Fibroblast of skin of left quadriceps (primary cell): ENCODE data around the gene JAML.
"Not testable (repeated sequence)": the region's sequence is repeated elsewhere in the genome, so short reads cannot be mapped to it uniquely, and the experiment has no call there.

Experiments used
- DNase-seq, 2 experiments: peaks; one replicate each; pipeline ENCODE4 v3.0.0-alpha.2; 2013; ENCODE audit warnings: low read depth in 2 of 2

JAML gene

DNA sequence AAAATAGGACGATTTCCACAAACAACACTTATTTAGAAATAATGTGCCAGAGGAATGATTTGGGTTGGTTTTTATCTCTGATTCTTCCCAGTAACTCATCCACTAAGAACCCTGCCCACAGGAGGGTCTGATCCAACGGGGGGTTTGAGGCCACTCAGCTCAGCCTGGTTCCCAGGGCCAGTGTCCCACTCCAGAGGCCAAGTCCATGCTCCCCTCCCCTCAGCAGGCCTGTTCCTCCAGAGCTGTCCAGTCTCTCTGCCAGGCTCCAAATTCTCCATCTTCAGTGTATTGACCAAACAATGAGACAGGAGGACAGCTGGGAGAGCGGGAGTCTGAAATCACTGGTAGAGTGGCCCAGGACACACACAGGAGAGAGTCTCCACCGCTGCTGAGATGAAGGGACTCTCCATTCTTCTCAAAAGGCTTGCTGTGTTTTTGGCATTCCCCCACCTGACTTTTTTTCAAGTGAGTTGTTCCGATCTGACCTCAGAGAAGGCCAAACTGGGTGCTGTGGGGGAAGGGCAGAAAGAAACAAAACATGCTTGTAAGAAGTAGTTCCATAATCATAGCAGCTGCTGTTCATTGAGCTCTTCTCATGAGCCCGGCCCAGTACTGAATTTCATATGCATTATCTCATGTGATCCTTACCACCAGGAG is 30.8 kb downstream of the JAML start:
- no peak for DNase-seq

DNA sequence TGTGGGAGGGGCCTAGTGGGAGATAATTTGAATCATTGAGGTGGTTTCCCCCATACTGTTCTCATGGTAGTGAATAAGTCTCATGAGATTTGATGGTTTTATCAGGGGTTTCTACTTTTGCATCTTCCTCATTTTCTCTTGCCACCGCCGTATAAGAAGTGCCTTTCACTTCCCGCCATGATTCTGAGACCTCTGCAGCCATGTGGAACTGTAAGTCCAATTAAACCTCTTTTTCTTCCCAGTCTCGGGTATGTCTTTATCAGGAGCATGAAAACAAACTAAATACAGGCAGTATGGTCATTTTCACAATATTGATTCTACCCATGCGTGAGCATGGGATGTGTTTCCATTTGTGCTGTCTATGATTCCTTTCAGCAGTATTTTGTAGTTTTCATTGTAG is 32.0 kb downstream of the JAML start:
- DNase-seq = not testable (repeated sequence)

DNA sequence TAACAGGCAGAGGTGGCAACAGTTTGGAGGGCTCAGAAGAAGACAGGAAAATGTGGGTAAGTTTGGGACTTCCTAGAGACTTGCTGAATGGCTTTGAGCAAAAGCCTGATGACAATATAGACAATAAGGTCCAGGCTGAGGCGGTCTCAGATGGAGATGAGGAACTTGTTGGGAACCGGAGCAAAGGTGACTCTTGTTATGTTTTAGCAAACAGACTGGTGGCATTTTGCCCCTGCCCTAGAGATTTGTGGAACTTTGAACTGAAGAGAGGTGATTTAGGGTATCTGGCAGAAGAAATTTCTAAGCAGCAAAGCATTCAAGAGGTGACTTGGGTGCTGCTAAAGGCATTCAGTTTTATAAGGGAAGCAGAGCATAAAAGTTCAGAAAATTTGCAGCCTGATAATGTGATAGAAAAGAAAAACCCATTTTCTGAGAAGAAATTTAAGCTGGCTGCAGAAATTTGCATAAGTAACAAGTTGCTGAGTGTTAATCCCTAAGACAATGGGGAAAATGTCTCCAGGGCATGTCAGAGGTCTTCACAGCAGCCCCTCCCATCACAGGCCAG is 33.8 kb downstream of the JAML start:
- not testable (repeated sequence) for DNase-seq

DNA sequence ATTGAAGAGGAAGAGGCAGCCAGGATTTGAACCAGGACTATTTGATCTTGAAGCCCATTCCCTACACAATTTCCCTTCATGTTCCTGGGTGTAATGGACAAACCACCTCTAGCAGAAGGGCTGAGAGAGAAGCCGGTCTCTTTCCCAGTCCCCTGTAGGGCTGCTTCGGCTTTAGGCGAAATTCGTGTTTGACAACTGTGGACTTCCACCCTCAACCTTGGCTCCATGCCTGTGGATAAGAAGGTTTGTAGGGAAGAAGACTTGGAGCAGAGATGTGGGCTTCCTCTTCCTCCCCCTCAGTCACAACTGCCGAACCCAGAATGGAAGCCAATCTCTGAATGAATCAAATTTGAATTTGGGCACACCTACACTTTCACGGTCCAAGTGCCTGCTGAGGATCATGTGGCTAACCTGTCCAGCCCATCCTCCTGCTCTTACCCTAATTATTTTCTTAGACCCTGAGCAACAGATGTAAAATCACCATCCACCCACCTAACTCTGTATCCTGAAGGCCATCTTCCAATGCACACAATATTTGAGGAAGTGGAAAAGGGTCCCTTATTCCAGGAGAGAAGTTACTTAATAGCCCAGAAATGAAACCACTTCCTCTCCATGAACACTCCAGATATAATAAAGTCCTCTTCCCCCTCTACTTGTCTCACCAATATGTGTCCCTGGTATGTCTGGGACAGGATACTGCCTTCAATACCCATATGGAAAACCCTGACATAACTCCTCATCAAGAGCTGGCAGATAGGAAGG is 38.3 kb downstream of the JAML start:
- no peak for DNase-seq

DNA sequence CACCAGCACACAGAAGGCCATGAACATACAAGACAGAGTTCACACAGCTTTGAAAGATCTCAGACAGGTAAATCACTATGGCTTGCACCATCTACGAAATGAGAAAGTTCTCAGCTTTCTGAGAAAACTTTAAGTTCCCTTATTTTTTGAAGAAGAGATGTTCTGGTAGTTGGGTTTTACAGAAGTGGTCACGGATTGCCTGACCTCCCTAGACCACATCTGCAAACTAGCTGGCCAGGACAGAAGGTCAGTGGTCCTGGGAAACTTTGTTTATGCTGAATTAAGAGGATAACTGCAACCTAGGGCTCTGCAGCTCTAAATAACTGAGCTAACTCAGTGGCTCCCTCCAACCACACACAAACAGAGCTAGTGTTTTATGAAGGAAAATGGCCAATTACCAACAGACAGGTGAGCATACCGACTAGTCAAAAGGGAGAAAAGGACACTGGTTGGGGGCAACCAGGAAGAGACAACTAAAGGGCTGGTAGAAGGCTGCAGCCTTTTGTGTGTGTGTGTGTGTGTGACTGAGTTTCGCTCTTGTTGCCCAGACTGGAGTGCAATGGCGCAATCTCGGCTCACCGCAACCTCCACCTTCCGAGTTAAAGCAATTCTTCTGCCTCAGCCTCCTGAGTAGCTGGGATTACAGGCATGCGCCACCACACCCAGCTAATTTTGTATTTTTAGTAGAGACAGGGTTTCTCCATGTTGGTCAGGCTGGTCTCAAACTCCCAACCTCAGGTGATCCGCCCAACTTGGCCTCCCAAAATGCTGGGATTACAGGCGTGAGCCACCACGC is 39.8 kb downstream of the JAML start:
- DNase-seq = no peak

DNA sequence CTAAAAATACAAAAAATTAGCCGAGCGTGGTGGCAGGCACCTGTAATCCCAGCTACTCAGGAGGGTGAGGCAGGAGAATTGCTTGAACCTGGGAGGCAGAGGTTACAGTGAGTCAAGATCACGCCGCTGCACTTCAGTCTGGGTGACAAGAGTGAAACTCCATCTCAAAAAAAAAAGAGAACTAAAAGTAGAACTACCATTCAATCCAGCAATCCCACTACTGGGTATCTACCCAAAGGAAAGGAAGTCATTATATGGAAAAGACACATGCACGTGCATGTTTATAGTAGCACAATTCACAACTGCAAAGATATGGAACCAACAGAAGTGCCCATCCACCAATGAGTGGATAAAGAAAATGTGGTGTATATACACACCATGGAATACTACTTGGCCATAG is 41.1 kb downstream of the JAML start:
- DNase-seq = not testable (repeated sequence)

DNA sequence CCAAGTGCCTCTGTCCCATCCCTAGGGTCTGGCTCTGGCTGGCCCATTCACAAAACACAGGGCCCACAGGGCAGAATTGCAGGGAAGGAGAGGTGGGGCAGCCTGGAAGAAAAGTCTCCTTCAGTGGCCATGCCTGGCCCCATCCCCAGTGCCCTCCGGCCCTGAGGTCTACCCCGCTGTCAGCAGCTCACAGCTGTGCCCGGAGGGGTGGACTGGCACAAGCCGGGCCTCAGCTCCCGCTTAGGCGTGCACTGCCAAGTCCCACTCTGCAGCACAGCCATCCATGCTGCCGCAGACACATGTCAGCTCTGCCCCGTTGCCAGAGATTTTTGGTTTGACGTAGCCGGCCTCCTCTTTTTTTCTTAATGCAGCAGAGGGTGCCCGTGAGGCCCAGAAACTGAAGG is 44.5 kb downstream of the JAML start:
- peak; percentile 35 to 44 for DNase-seq

DNA sequence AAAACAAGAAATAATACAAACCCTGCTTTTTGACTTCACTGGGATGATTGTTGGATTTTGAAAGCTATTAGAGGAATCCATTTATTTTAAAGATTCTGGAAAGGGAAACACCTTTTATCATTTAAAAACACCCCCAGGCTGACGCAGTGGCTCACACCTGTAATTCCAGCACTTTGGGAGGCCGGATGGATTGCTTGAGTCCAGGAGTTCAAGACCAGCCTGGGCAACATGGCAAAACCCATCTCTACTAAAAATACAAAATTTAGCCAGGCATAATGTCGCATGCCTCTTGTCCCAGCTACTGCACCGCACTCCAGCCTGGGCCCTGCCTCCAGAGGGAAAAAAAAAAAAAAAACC is 48.1 kb downstream of the JAML start:
- DNase-seq = no peak

DNA sequence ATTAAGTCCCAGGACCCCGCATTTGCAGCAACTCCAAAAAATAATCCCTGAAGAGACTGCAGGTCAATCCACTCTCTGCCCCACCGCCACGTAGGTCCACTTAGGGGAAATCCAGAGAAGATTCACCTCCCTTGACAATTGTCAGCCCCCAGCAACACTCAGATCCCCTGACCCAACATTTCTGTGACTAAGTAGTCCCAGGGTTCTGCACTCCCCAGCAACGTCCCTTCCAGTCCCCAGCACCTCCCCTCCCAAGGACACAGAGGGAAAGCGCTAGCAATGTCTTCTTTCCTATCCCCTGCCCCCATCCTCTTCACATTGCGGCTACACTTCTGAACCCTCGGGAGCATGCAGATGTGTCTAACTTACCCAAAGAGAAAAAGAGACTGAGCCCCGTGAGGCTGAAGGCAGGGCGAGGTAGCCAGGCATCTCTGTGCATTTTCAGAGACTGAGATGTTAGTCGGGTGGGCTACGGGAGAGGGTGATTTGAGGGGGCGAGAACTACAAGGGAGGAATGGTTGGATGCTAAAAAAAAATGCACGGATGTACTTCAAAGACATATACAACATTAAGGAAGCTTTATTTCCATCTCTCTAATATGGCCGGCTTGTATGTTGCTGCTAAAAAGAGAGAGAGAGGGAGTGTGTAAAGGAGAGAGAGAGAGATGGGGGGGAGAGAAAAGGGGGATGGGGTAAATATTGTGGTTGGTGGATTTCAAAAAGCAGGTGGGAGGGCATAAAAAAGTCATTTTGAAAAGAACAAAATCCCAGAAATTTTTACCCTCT is 48.6 kb downstream of the JAML start, which contains the start of gene SCN2B:
SCN2B (minus strand) TSS at position 647 of the 785 bp plus-strand sequence; CDS start at position 439, 208 bp downstream.
- DNase-seq = no peak

DNA sequence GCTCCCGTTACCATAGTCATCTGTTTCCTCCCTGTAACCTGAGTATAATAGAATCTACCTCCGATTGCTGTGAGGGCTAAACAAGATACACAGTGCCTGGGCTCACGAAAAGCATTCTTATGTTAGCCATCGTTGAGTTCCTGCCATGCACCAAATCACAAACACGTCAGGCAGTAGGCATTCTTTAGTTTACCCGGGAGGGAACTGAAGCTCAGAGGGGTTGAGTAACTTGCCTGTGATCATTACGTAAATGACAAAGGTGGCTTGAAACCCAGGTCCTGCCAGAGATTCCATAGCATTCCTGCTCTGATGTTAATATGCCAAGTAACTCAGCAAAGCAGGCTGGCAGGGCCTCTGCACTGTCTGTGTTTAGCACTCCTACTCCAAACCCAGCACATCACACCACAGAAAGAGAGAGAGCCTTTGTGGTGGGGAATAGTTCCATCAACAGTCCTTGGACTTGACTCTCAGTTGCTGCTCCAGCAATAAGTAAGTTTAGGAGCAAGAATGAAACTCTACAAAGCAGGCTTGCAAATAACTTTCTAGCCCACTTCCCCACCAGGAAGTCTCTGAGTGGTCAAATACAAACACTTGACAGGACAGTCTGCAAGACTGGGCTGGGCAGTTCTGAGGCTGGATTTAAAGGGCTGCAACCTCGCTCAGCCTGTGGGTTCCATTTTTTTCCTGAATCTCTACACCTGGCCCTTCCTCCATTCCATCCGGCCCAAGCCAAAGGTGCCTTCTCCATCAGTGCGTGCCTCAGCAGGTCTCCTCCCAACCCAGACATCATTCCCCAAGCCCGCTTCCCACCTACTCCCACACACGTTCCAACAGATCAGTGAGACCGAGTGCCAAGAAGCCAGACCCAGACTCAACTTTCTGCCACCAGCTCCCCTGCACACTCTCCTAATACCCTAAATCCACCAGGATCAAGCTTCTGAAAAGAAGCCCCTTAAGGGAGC is 49.5 kb downstream of the JAML start:
- DNase-seq = no peak

DNA sequence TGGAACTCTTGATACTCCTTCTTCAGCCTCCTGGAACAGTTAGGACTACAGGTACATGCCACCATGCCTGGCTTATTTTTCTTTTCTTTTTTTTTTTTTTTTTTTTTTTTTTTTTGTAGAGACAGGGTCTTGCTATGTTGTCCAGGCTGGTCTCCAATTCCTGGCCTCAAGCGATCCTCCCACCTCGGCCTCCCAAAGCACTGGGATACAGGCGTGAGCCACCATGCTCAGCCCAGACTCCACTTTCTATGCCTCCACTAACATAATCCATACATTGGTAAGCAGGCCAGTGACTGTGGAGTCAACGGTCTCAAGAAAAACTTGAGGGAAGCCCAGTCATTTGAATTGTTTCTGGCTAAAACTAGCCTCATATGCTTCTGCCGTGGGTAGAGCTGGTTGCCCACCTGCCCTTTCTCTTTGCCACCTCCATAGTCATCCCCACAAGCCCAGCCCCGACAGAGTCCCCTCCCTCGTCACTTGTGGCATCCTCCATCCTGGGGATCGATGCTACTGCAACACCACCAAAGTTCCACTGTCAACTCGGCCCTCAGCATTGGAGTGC is 50.7 kb downstream of the JAML start:
- DNase-seq = no peak

DNA sequence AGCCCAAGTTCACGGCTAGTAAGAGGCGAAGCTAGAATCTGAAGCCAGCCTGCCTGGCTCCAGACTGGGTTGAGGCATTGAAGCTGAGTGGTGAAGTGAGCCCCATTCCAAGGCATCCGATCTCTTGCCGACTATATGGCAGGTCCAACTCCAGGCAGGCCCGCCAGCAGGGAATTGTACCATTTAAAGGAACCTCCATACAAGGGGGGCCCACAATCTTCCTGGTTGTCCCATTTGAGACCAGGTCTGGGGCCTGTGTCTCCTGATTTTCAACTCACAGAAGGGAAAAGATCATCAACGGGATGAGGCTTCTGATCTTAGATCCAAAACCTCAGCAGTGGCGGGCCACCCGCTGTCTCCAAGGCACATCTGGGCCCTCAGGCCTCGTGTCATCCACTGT is 52.5 kb downstream of the JAML start:
- no peak for DNase-seq

DNA sequence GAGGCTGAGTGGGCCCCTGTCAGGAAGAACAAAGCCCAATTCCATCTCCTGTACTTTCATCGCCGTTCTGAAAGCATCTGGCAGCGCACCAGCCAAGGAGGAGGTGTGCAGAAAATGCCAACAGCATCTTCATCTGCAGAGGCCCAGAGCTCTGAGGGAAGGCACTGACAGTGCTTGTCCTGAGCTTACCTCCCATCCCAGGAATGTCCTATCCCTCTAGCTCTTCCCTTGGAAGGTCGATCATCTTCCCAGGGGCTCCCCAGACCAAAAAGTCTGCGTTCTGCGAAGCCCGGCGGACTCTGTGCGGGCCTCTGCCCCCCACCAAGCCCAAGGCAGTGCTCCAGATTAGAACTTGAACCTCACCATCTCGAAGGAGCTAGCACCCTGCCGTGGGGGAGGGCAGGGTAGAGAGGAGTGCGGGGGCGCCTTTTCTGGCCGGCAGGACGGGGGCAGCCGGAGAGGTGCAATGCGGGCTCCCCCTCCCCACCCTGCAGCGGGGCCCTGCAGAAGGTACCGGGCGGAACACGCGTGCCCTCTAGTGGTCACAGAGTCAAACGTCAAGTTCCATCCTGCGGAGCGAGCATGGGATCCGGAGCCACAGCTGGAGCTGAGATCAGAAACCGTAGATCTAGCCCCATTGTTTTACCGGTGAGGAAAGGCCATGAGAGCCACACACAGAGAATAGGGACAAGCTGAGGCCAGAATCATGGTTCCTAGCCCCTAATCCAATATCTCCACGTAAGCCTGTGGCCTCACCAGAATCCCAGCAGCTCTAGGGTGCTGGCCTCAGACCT is 53.3 kb downstream of the JAML start:
- DNase-seq = no peak

DNA sequence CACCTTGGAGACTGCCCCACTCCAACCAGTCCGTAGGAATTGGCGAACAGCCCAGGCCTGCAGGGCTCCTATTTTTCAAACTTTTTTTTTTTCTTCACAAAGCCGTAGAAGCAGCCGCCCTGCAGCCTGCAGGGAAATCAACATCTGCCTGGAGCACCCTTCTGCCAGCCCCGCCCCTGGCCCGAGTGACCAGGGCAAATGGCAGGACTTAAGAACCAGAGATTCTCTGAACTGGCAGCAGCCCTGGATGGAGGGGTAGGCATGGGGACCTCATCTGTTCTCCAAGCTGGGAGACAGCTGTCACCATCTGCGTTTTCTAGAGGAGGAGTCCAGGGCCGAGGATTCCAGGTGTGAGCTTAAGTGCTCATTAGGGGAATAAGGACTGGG is 53.9 kb downstream of the JAML start:
- no peak for DNase-seq

DNA sequence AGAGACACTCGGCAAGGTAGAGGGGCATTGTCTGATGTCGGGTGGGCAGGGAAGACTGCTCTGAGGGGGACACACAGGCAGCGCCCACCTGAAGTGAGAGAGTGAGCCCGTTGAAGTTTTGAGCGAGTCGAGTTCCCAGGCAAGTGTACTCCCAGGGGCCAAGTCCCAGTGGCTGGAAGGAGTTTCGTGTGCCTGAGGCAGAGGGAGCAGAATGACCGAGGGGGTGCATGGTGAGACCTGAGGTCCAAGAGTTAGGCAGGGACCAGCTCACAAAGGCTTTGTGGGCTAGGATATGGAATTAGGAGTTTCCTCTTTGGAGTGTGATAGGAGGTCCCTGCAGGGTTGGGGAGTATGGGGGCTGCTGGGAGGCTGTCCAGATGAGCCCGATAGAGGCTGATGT is 54.6 kb downstream of the JAML start:
- DNase-seq = no peak

DNA sequence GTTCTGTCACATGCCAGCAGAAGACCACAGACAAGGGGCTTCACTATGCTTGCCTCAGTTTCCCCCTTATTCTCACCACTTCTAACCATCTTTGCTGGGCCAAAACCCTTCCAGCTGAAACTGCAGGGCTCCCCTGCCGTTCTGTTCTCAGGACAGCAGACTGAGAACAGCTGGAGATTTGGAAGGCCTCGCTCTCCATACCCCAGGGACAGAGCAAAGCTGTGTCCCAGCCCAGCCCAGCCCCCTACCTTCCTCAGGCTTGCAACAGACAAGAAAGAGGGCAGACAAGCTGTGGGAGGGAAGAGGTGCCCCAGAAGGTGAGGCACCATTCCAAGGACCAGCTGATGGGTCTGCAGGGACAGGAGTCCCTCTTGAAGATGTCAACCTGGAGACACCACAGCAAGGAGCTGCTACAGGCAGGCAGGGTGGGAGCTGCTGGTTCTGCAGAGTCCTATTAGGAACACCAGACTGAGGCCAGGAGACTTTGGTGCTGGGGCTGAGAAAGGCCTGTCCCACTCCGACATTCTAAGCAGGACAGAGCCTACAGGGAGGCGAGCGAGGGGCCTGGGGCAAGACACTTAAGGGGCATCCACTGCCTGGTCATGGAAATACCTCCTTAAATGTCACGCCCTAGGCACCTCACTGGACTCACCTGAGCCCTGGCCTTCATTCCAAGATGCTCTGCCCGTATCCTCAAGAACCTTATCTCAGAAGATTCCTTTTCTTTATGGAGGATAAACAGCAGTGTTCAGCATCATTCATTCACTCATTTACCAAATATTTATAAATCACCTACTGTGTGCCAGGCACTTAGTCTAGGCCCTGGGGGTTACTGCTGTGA is 55.3 kb downstream of the JAML start:
- no peak for DNase-seq

DNA sequence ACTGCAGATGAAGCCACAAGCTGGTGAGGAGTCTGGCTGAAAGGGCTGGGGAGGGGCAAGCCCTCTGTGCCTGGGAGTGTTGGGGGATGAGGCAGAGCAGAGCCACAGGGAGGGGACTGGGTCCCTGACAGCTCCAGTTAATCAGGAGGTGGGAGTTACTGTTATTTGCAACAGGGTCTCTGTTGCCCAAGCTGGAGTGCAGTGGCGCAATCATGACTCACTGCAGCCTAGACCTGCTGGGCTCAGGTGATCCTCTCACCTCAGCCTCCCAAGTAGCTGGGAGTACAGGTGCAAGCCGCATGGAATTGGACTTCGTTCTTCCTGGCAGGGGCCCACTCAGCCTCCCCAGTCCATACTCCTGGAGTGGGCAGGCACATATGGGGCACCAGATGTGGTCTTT is 56.1 kb downstream of the JAML start:
- no peak for DNase-seq

DNA sequence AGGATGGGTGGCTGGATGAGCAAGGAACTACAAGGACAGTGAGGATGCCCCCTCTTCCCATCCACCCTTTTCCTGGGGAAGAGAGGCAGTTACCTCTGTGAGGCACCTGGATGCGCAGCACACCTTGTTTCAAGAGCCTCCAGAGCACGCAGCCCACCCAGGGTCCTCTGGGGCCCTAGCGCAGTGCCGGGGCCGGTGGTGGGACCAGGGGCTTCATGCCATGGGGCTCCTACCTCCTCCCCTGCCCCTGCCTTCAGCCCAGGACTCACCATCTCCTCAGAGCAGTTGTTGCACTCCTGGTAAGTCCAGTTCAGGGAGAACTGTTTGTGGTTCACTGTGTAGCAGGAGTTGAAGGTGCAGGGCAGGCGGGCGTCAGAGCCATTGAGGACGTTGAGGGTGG is 56.5 kb downstream of the JAML start:
- no peak for DNase-seq
